Panc1 (cell line): ENCODE results near the gene AGPAT4. TPM values are rescaled to one million over a fixed set of nuclear protein-coding genes. Genes with fewer than 3 reads are reported as not detected.
"Not testable (repeated sequence)": the region's sequence is repeated elsewhere in the genome, so short reads cannot be mapped to it uniquely, and the experiment has no call there.

ENCODE experiments used
- ATAC-seq: fragments of 200-7000 bp; cut with Tn5 transposase; 2 replicates; pipeline ENCODE4 v1.9.1; 2020; ENCODE audit warnings: mild to moderate bottlenecking, moderate library complexity
- BruUV-seq: library from RNA; stranded (reverse); fragments of 400-500 nt; replicated peaks from 2 replicates; lab custom pipeline; 2021; lab: Mats Ljungman, UMichigan
- CTCF ChIA-PET: fragments of 300-600 bp; sonication (Branson Sonifier 250); formaldehyde crosslinking; loops from one replicate; lab custom pipeline; 2022; ENCODE audit warnings: antibody characterized with exemption; lab: Charles Lee
- POLR2A ChIA-PET: fragments of 300-600 bp; sonication (Branson Sonifier 250); formaldehyde crosslinking; loops from one replicate; lab custom pipeline; 2022; ENCODE audit warnings: antibody characterized with exemption; lab: Charles Lee
- DNase-seq: peaks from one replicate; pipeline ENCODE4 v3.0.0-alpha.2; 2010; ENCODE audit warnings: low read depth, low spot score
- H3K27ac ChIP-seq: 2 replicates; pipeline ENCODE4 v1.5.1; 2011; ENCODE audit warnings: mild to moderate bottlenecking, low read length, inconsistent platforms
- H3K27me3 ChIP-seq: fragments of 200-500 bp; sonication (Bioruptor generic); 2 replicates; pipeline ENCODE4 v1.6.0; 2014; ENCODE audit warnings: low read length, inconsistent platforms; ENCODE audit not compliant: control insufficient read depth, insufficient read depth
- H3K36me3 ChIP-seq: fragments of 200-500 bp; sonication (Bioruptor generic); 2 replicates; pipeline ENCODE4 v1.5.1; 2014; ENCODE audit warnings: inconsistent platforms, mild to moderate bottlenecking, low read length, moderate library complexity; ENCODE audit not compliant: control insufficient read depth, insufficient read depth
- H3K4me1 ChIP-seq: 2 replicates; pipeline ENCODE4 v1.5.1; 2011; ENCODE audit warnings: inconsistent platforms, mild to moderate bottlenecking, low read length, moderate library complexity; ENCODE audit not compliant: control insufficient read depth, insufficient read depth
- H3K4me3 ChIP-seq, 2 experiments: 2 replicates each; pipeline ENCODE4 v1.5.1; 2011 to 2012; ENCODE audit warnings: low read depth in 2 of 2, low read length in 2 of 2, mild to moderate bottlenecking in 2 of 2, inconsistent platforms in 1 of 2, moderate library complexity in 1 of 2
- H3K9me3 ChIP-seq: fragments of 200-500 bp; sonication (Bioruptor generic); 2 replicates; pipeline ENCODE4 v1.5.1; 2014; ENCODE audit warnings: low read depth, mild to moderate bottlenecking, inconsistent platforms, low read length, moderate library complexity; ENCODE audit not compliant: control insufficient read depth, insufficient read depth
- POLR2AphosphoS5 ChIP-seq: IDR thresholded peaks from 2 replicates; pipeline ENCODE4 v1.6.1; 2012; ENCODE audit warnings: mild to moderate bottlenecking, low read depth, low read length, moderate library complexity
- SIN3A ChIP-seq: IDR thresholded peaks from 2 replicates; pipeline ENCODE4 v1.6.1; 2012; ENCODE audit warnings: low read depth, mild to moderate bottlenecking, low read length, moderate library complexity, borderline replicate concordance; ENCODE audit not compliant: insufficient read depth
- TCF7L2 ChIP-seq: IDR thresholded peaks from 2 replicates; pipeline ENCODE4 v1.6.1; 2011; ENCODE audit warnings: mild to moderate bottlenecking, low read depth, low read length, inconsistent platforms
- in situ Hi-C: cut with HindIII; loops from 2 replicates; pipeline ENCODE4 v1.10.0; 2016; ENCODE audit warnings: low sequenced_read_pairs, low pct_unique_long_range_greater_than_20kb
- intact Hi-C: fragments of 100-400 bp; cut with micrococcal nuclease; formaldehyde crosslinking; loops from one replicate; pipeline ENCODE4 v1.10.0; 2022; ENCODE audit not compliant: unreplicated experiment
- total RNA-seq: library from RNA; stranded (reverse); gene quantifications from one replicate; pipeline ENCODE4 v1.2.1, GENCODE V29; 2021; ENCODE audit not compliant: unreplicated experiment
- TF ChIP-seq, protein P1 (sequence below): fragments of 450-650 bp; IDR thresholded peaks from 2 replicates; pipeline ENCODE4 v1.5.1; 2017; ENCODE audit warnings: mild to moderate bottlenecking
- TF ChIP-seq, protein P2 (sequence below), 2 experiments: IDR thresholded peaks; 2 replicates each; pipeline ENCODE4 v1.6.1; 2011 to 2012; ENCODE audit warnings: low read depth in 2 of 2, control low read depth in 1 of 2, low read length in 1 of 2, mild to moderate bottlenecking in 1 of 2, moderate library complexity in 1 of 2; ENCODE audit not compliant: insufficient read depth in 1 of 2

Gene AGPAT4
- total RNA-seq, 1 experiment from 2014 or later, result 12.9 TPM

DNA sequence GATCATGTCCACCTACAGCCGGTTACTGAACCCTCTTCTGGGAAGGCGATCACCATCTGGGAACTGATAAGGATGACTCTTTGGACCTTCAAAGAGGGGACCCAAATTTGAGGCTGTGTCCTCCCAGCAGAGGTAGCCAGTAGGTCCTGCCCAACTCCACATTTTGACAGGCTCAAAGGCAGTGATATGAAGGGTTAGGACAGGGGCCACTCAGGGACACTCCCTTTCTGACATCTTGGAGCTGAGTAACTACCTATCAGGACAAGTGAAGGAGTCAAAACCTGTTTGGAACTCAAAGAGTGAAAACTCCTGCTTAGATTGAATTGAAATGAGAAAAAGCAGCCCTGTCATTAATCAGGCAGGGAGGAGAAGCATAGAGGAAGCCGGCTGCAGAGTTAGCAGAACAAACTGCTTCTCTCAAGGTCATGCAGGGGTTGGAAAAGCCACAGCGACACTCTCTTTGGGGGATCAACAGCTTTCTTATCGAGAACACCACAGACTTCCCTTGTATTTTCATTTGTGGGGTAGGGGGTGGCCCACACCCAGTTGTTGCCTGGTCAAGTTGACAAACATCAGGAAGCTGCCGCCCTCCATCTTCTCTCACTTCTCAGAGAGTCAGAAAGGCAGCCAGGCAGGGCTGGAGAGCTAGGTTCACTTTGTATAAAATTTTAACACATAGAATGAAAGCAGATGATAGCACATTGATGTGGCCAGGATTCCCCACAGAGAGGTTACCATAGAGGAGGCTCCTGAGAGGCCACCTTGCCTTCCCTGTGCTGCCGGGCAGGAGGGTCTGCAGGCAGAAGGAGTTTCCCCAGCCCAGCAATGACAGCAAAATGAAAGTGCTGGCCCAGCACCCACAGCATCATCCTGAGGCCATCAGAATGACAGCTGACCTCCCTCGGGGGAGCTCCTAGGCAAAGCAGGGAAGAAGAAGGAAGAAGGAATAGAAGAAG lies 47.6 kb downstream of the AGPAT4 start:
- in situ Hi-C loops (no loop called here), intact Hi-C loops (no loop called here)
- DNase-seq, result no peak
- TF ChIP-seq, protein P1, sequence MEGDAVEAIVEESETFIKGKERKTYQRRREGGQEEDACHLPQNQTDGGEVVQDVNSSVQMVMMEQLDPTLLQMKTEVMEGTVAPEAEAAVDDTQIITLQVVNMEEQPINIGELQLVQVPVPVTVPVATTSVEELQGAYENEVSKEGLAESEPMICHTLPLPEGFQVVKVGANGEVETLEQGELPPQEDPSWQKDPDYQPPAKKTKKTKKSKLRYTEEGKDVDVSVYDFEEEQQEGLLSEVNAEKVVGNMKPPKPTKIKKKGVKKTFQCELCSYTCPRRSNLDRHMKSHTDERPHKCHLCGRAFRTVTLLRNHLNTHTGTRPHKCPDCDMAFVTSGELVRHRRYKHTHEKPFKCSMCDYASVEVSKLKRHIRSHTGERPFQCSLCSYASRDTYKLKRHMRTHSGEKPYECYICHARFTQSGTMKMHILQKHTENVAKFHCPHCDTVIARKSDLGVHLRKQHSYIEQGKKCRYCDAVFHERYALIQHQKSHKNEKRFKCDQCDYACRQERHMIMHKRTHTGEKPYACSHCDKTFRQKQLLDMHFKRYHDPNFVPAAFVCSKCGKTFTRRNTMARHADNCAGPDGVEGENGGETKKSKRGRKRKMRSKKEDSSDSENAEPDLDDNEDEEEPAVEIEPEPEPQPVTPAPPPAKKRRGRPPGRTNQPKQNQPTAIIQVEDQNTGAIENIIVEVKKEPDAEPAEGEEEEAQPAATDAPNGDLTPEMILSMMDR, result no peak
- TF ChIP-seq POLR2AphosphoS5 (no peak), SIN3A (no peak), TCF7L2 (no peak)
- TF ChIP-seq, protein P2, sequence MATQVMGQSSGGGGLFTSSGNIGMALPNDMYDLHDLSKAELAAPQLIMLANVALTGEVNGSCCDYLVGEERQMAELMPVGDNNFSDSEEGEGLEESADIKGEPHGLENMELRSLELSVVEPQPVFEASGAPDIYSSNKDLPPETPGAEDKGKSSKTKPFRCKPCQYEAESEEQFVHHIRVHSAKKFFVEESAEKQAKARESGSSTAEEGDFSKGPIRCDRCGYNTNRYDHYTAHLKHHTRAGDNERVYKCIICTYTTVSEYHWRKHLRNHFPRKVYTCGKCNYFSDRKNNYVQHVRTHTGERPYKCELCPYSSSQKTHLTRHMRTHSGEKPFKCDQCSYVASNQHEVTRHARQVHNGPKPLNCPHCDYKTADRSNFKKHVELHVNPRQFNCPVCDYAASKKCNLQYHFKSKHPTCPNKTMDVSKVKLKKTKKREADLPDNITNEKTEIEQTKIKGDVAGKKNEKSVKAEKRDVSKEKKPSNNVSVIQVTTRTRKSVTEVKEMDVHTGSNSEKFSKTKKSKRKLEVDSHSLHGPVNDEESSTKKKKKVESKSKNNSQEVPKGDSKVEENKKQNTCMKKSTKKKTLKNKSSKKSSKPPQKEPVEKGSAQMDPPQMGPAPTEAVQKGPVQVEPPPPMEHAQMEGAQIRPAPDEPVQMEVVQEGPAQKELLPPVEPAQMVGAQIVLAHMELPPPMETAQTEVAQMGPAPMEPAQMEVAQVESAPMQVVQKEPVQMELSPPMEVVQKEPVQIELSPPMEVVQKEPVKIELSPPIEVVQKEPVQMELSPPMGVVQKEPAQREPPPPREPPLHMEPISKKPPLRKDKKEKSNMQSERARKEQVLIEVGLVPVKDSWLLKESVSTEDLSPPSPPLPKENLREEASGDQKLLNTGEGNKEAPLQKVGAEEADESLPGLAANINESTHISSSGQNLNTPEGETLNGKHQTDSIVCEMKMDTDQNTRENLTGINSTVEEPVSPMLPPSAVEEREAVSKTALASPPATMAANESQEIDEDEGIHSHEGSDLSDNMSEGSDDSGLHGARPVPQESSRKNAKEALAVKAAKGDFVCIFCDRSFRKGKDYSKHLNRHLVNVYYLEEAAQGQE (IDR thresholded peaks at IDR 0.05; ENCODE audit: insufficient read depth in 1 of 2, low read depth in 2 of 2, low read length in 1 of 2), result no peak
- ChIA-PET POLR2A (no interaction called here), CTCF (no interaction called here)
- ATAC-seq, result no peak
- H3K27ac ChIP-seq, result no peak overlapping the region
- H3K27me3 ChIP-seq, result no peaks in the 10 kb centered on the region
- no peaks in the 10 kb centered on the region for H3K36me3 ChIP-seq
- no TSS peak for BruUV-seq
- no peaks in the 10 kb centered on the region for H3K4me1 ChIP-seq
- no peak overlapping the region for H3K4me3 ChIP-seq
- no peaks in the 10 kb centered on the region for H3K9me3 ChIP-seq

DNA sequence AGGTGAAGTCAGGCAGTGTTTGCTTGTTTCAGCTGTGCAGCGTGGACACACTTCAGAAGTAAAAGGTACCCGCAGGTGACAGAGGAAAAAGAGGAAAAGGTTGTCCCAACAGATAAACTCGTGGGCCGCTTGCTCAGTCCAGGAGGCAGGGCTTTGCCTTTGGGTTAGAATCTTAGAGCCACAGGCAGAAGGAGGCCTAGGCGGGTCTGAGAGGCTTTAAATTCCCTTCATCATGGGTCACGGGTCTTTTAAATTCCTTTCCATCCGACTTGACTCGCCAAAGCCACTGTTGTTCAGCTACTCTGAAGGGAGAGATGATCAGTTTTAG lies 48.2 kb downstream of the AGPAT4 start:
- ChIA-PET CTCF (no interaction called here), POLR2A (no interaction called here)
- Histone ChIP-seq H3K27ac (no peak overlapping the region), H3K36me3 (no peaks in the 10 kb centered on the region), H3K9me3 (no peaks in the 10 kb centered on the region), H3K27me3 (no peaks in the 10 kb centered on the region), H3K4me1 (no peaks in the 10 kb centered on the region), H3K4me3 (no peak overlapping the region)
- intact Hi-C loops, result no loop called here
- no TSS peak for BruUV-seq
- no peak for TF ChIP-seq TCF7L2
- TF ChIP-seq POLR2AphosphoS5, result no peak
- no peak for TF ChIP-seq SIN3A
- TF ChIP-seq, protein P2 (IDR thresholded peaks at IDR 0.05; ENCODE audit: insufficient read depth in 1 of 2, low read depth in 2 of 2, low read length in 1 of 2), result no peak
- TF ChIP-seq, protein P1, result no peak
- in situ Hi-C loops, result no loop called here
- no peak for ATAC-seq
- DNase-seq, result no peak

DNA sequence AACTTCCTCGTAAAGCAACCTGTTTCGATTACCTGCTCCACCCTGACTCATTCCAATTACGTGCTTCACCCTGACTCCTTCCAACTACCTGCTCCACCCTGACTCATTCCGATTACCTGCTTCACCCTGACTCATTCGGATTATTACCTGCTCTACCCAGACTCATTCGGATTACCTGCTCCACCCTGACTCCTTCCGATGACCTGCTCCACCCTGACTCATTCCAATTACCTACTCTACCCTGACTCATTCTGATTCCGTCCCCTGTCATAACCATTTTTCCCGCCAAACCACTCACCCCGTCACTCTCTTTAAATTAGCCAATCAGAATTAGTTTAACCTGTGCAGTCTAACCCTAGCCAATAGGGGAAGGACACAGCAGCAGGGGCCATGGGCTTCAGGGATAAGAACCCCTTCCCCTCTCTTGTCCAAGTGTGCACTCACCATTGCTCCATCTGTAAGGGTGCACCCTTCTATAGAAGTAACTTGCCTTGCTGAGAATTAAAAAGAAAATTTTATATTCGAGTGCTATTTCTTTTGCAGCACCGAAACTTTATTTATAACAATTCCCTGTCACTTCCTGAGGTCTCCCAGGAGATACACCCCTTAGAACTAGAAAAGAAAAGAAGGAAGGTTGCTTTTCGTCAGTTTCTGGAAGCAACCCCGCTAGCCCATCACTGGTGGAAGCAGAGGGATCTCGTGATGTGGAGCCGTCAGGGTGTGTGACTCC lies 48.7 kb downstream of the AGPAT4 start:
- BruUV-seq, intact Hi-C loops, H3K27ac ChIP-seq: not testable (repeated sequence)

More for the DNA sequence above, 48.7 kb downstream of the AGPAT4 start:
- H3K27me3 ChIP-seq, H3K4me3 ChIP-seq, DNase-seq, H3K4me1 ChIP-seq, H3K36me3 ChIP-seq, ATAC-seq, CTCF ChIA-PET, in situ Hi-C loops, POLR2A ChIA-PET, H3K9me3 ChIP-seq: not testable (repeated sequence)
